OCI-LY3 (cell line): ENCODE results near the gene IKBIP.

Experiments
- CTCF ChIP-seq: fragments of 200-600, 300-600 bp; sonication (generic); IDR thresholded peaks from 2 replicates; pipeline ENCODE4 v1.5.1; 2014; ENCODE audit warnings: antibody characterized with exemption, low read length, low read depth
- EZH2phosphoT487 ChIP-seq: fragments of 200-600 bp; shearing (Covaris generic); IDR thresholded peaks from 2 replicates; pipeline ENCODE4 v1.6.1; 2018; ENCODE audit warnings: antibody characterized with exemption, mixed run types, low read depth

GRCh38 chr12:98653866-98654493 lies 9.4 kb upstream of the IKBIP start:
- TF ChIP-seq CTCF, result peak; percentile 68
- TF ChIP-seq EZH2phosphoT487, result no peak
